ENCODE results near the gene MED20. TPM values are rescaled to one million over a fixed set of nuclear protein-coding genes. Genes with fewer than 3 reads are reported as not detected.

The MED20 gene
- total and polyA plus RNA-seq, 3 donors from 2014 or later: 15.9 to 25.1 (median 25.1) TPM

GRCh38 chr6:41887331-41887751 is 33.6 kb downstream of the MED20 start:
- no peaks in the 10 kb centered on the region for H3K27me3 ChIP-seq
- H3K27ac ChIP-seq: no peak overlapping the region
- H3K36me3 ChIP-seq (ENCODE audit: low read depth, missing control alignments): no peaks in the 10 kb centered on the region
- TF ChIP-seq CTCF (IDR thresholded peaks at IDR 0.05) (no peak), POLR2A (IDR thresholded peaks at IDR 0.05) (no peak)
- no peaks in the 10 kb centered on the region for H3K9me3 ChIP-seq
- intact Hi-C loops (cut with DNase I; ENCODE audit: low total_unique reads): no loop called here
- no peaks in the 10 kb centered on the region for H3K4me1 ChIP-seq
- no peak for DNase-seq
- whole genome bisulfite sequencing, 2 donors: 72% methylated on average over 4 of the region's 4 CpGs
- H3K4me3 ChIP-seq: no peak overlapping the region

DNA sequence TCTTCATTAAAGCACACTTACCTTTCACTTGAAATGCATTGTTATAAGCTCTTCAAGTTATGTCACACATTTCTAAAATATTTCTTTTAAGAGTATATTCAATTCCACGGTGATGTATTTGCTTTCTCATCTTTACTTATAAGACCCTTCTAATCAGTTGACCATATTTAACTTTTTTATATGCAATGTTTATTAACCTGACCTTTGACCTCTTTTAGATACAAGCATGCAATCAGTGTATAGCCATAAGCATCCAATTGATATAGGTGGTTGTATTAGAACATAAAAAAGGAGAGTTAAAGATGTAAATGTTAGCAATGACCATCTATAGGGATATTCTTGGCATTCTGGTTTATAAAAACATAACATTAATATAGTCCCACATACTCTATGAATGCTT is 35.0 kb downstream of the MED20 start:
- no peak overlapping the region for H3K27ac ChIP-seq
- 95 to 96% methylated on average over 1 of the region's 1 CpG for WGBS, 2 donors
- H3K27me3 ChIP-seq: no peaks in the 10 kb centered on the region
- no peak for TF ChIP-seq POLR2A (IDR thresholded peaks at IDR 0.05)
- TF ChIP-seq CTCF (IDR thresholded peaks at IDR 0.05): no peak
- intact Hi-C loops (cut with DNase I; ENCODE audit: low total_unique reads): no loop called here
- no peak for DNase-seq
- no peaks in the 10 kb centered on the region for H3K9me3 ChIP-seq
- no peak overlapping the region for H3K4me3 ChIP-seq
- H3K36me3 ChIP-seq (ENCODE audit: low read depth, missing control alignments): no peaks in the 10 kb centered on the region
- no peaks in the 10 kb centered on the region for H3K4me1 ChIP-seq

GRCh38 chr6:41884957-41885356 is 36.0 kb downstream of the MED20 start:
- 90% methylated on average over 5 of the region's 5 CpGs for WGBS, 2 donors
- H3K9me3 ChIP-seq: no peaks in the 10 kb centered on the region
- intact Hi-C loops (cut with DNase I; ENCODE audit: low total_unique reads): no loop called here

GRCh38 chr6:41881506-41881905 is 39.4 kb downstream of the MED20 start:
- no peak overlapping the region for H3K4me3 ChIP-seq
- H3K27ac ChIP-seq: no peak overlapping the region
- 90 to 92% methylated on average over 1 of the region's 1 CpG for WGBS, 2 donors
- no peaks in the 10 kb centered on the region for H3K36me3 ChIP-seq (ENCODE audit: low read depth, missing control alignments)
- intact Hi-C loops (cut with DNase I; ENCODE audit: low total_unique reads): no loop called here
- no peaks in the 10 kb centered on the region for H3K27me3 ChIP-seq
- TF ChIP-seq POLR2A (IDR thresholded peaks at IDR 0.05) (no peak), CTCF (IDR thresholded peaks at IDR 0.05) (no peak)
- H3K9me3 ChIP-seq: no peaks in the 10 kb centered on the region
- no peaks in the 10 kb centered on the region for H3K4me1 ChIP-seq
- DNase-seq: no peak

More at GRCh38 chr6:41884957-41885356, 36.0 kb downstream of the MED20 start:
- Histone ChIP-seq H3K4me3 (no peak overlapping the region), H3K4me1 (no peaks in the 10 kb centered on the region), H3K27ac (no peak overlapping the region), H3K36me3 (ENCODE audit: low read depth, missing control alignments) (no peaks in the 10 kb centered on the region), H3K27me3 (no peaks in the 10 kb centered on the region)
- TF ChIP-seq CTCF (IDR thresholded peaks at IDR 0.05): no peak
- no peak for DNase-seq

- H3K4me3 ChIP-seq: no peak overlapping the region
- WGBS, 2 donors: 77 to 83% methylated on average over 5 of the region's 5 CpGs
- no peaks in the 10 kb centered on the region for H3K36me3 ChIP-seq (ENCODE audit: low read depth, missing control alignments)
- H3K9me3 ChIP-seq: no peaks in the 10 kb centered on the region
- no peak for DNase-seq
- no peaks in the 10 kb centered on the region for H3K27me3 ChIP-seq
- no peak overlapping the region for H3K27ac ChIP-seq
- H3K4me1 ChIP-seq: no peaks in the 10 kb centered on the region
- TF ChIP-seq POLR2A (IDR thresholded peaks at IDR 0.05): no peak
- no peak for TF ChIP-seq CTCF (IDR thresholded peaks at IDR 0.05)
- intact Hi-C loops (cut with DNase I; ENCODE audit: low total_unique reads): no loop called here
These were observed 42.0 kb downstream of the MED20 start for GRCh38 chr6:41878961-41879405.

Data from testis (tissue), 3 donors.